Osteoblast (primary cell): Measurements from ENCODE around the gene XIAP. TPM values are rescaled to one million over a fixed set of nuclear protein-coding genes. Genes with fewer than 3 reads are reported as not detected.
A peak's percentile ranks its signal among the peaks of the same experiment; 100 is the strongest.
"Not testable (repeated sequence)": the region's sequence is repeated elsewhere in the genome, so short reads cannot be mapped to it uniquely, and the experiment has no call there.

Experiments used
- DNase-seq: peaks from one replicate; pipeline ENCODE4 v3.0.0; 2011; ENCODE audit warnings: low spot score, mixed read lengths; ENCODE audit not compliant: insufficient read length; ENCODE audit errors: missing footprints
- H2AFZ ChIP-seq: 2 replicates; pipeline ENCODE4 v1.6.0; 2011; ENCODE audit warnings: mild to moderate bottlenecking, low read length
- H3K27ac ChIP-seq: 2 replicates; pipeline ENCODE4 v1.5.1; 2011; ENCODE audit warnings: mild to moderate bottlenecking, low read depth, low read length, moderate library complexity
- H3K27me3 ChIP-seq: 2 replicates; pipeline ENCODE4 v1.6.0; 2012; ENCODE audit warnings: mild to moderate bottlenecking, control low read depth, inconsistent platforms, low read length, moderate library complexity; ENCODE audit not compliant: insufficient read depth
- H3K36me3 ChIP-seq: 2 replicates; pipeline ENCODE4 v1.5.1; 2011; ENCODE audit warnings: mild to moderate bottlenecking, low read length, control low read depth, moderate library complexity; ENCODE audit not compliant: insufficient read depth
- H3K4me1 ChIP-seq: 2 replicates; pipeline ENCODE4 v1.5.1; 2011; ENCODE audit warnings: mild to moderate bottlenecking, low read length, control low read depth, moderate library complexity; ENCODE audit not compliant: insufficient read depth
- H3K4me2 ChIP-seq: 2 replicates; pipeline ENCODE4 v1.6.0; 2011; ENCODE audit warnings: mild to moderate bottlenecking, low read length; ENCODE audit not compliant: insufficient read depth
- H3K4me3 ChIP-seq: fragments of 200-600 bp; sonication (generic); 3 replicates; pipeline ENCODE4 v1.5.1; 2012; ENCODE audit warnings: mild to moderate bottlenecking, low read length, inconsistent platforms; ENCODE audit not compliant: insufficient read depth
- H3K79me2 ChIP-seq: 2 replicates; pipeline ENCODE4 v1.6.0; 2012; ENCODE audit warnings: mild to moderate bottlenecking, low read length, control low read depth, inconsistent platforms; ENCODE audit not compliant: insufficient read depth
- H3K9me3 ChIP-seq: 2 replicates; pipeline ENCODE4 v1.5.1; 2011; ENCODE audit warnings: low read depth, low read length, control low read depth
- H4K20me1 ChIP-seq: 2 replicates; pipeline ENCODE4 v1.6.0; 2012; ENCODE audit warnings: mild to moderate bottlenecking, low read length, control low read depth; ENCODE audit not compliant: insufficient read depth
- CTCF ChIP-seq: IDR thresholded peaks from 2 replicates; pipeline ENCODE4 v1.5.1; 2011; ENCODE audit warnings: mild to moderate bottlenecking, low read depth, low read length, moderate library complexity; ENCODE audit errors: extremely low read depth
- total RNA-seq: library from RNA; depleted of rRNA; stranded (reverse); fragments of >200 nt; gene quantifications from 2 replicates; pipeline ENCODE4 v1.2.3, GENCODE V29; 2012

XIAP gene
- total RNA-seq, 1 donor: 45.6 TPM

DNA sequence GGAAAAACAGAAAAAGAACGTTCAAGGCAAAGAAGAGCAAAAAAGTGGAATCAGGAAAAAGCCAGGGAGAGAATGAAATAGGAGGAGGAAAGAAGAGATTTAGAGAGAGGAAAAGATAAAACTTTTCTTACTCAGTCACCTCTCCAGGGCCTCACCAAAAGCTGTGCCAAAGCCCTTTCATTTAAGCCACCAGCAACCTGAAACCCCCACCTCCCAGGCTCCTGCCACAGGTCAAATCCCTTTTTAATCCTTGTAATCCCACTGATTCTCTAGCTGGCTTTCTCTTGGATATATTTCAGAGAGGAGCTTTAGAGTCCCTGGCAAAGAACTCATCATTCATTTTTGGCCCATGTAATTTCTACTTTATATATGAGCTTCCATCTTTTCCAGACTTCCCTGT, 25.7 kb upstream of the XIAP start:
- no peak for DNase-seq
- Histone ChIP-seq H3K79me2 (no peaks in the 10 kb centered on the region), H3K4me1 (peaks cover 4% of the 10 kb centered on the region), H3K4me2 (no peak overlapping the region), H3K36me3 (no peaks in the 10 kb centered on the region), H2AFZ (no peak overlapping the region), H3K27ac (no peak overlapping the region), H4K20me1 (no peaks in the 10 kb centered on the region), H3K4me3 (no peak overlapping the region), H3K27me3 (no peaks in the 10 kb centered on the region), H3K9me3 (no peaks in the 10 kb centered on the region)
- TF ChIP-seq CTCF: no peak

GRCh38 chrX:123835661-123836371, 24.0 kb upstream of the XIAP start:
- Histone ChIP-seq H2AFZ (no peak overlapping the region), H3K27ac (no peak overlapping the region), H3K9me3 (no peaks in the 10 kb centered on the region), H3K4me3 (no peak overlapping the region), H3K4me2 (no peak overlapping the region), H3K79me2 (no peaks in the 10 kb centered on the region), H4K20me1 (no peaks in the 10 kb centered on the region), H3K4me1 (peaks cover 4% of the 10 kb centered on the region), H3K27me3 (no peaks in the 10 kb centered on the region), H3K36me3 (no peaks in the 10 kb centered on the region)
- no peak for DNase-seq
- TF ChIP-seq CTCF: peak; percentile 7

DNA sequence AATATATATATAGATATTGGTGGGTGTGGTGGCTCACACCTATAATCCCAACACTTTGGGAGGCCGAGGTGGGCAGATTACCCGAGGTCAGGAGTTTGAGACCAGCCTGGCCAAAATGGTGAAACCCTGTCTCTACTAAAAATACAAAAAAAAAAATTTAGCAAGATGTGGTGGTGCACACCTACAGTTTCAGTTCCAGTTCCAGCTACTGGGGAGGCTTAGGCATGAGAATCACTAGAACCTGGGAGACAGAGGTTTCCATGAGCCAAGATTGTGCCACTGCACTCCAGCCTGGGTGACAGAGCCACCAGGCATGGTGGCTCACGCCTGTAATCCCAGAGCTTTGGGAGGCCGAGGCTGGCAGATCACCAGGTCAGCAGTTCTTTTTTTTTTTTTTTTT, 14.7 kb upstream of the XIAP start:
- not testable (repeated sequence) for H2AFZ ChIP-seq, H3K4me1 ChIP-seq, H3K27ac ChIP-seq, H4K20me1 ChIP-seq, H3K4me2 ChIP-seq, H3K36me3 ChIP-seq, H3K4me3 ChIP-seq, H3K79me2 ChIP-seq, H3K9me3 ChIP-seq, H3K27me3 ChIP-seq, DNase-seq

- no peaks in the 10 kb centered on the region for H3K9me3 ChIP-seq
- H4K20me1 ChIP-seq: no peaks in the 10 kb centered on the region
- no peaks in the 10 kb centered on the region for H3K27me3 ChIP-seq
- no peaks in the 10 kb centered on the region for H3K79me2 ChIP-seq
- H3K4me2 ChIP-seq: peak overlapping the region; percentile 4
- H2AFZ ChIP-seq: no peak overlapping the region
- no peak for TF ChIP-seq CTCF
- H3K4me3 ChIP-seq: no peak overlapping the region
- peak; percentile 63 for DNase-seq
- H3K36me3 ChIP-seq: no peaks in the 10 kb centered on the region
- no peaks in the 10 kb centered on the region for H3K4me1 ChIP-seq
- peak overlapping the region; percentile 52 for H3K27ac ChIP-seq
Measured at GRCh38 chrX:123846577-123847038, 13.2 kb upstream of the XIAP start.
